ENCODE measurements around the gene PIK3CG.

PIK3CG gene

GRCh38 chr7:106858618-106859532, 6.2 kb upstream of the PIK3CG start:
- DNase-seq (ENCODE audit: low read depth, low spot score) = no peak
- H3K4me3 ChIP-seq (ENCODE audit: insufficient read length, low read depth) = no peak overlapping the region
- TF ChIP-seq SUZ12 (IDR thresholded peaks at IDR 0.05; ENCODE audit: extremely low read depth, insufficient read depth, insufficient read length) (no peak), ZNF274 (IDR thresholded peaks at IDR 0.05; ENCODE audit: low read depth, low read length) (no peak), YY1 (IDR thresholded peaks at IDR 0.05; ENCODE audit: insufficient read depth, insufficient read length) (no peak)

GRCh38 chr7:106862317-106863089, 2.6 kb upstream of the PIK3CG start:
- Histone ChIP-seq H3K4me1 (ENCODE audit: insufficient read depth, insufficient read length) (no peaks in the 10 kb centered on the region), H3K9ac (ENCODE audit: insufficient read length, low read depth) (no peak overlapping the region), H3K36me3 (ENCODE audit: insufficient read depth, insufficient read length, low read length) (no peaks in the 10 kb centered on the region), H3K9me3 (ENCODE audit: insufficient read depth, low read length) (peaks cover 8% of the 10 kb centered on the region; the same call in 1 of the 2 replicates), H3K27me3 (ENCODE audit: insufficient read depth, insufficient read length) (no peaks in the 10 kb centered on the region), H3K4me3 (ENCODE audit: insufficient read length, low read depth) (no peak overlapping the region)
- no peak for DNase-seq (ENCODE audit: low read depth, low spot score)
- TF ChIP-seq SUZ12 (IDR thresholded peaks at IDR 0.05; ENCODE audit: extremely low read depth, insufficient read depth, insufficient read length) (no peak), ZNF274 (IDR thresholded peaks at IDR 0.05; ENCODE audit: low read depth, low read length) (no peak), YY1 (IDR thresholded peaks at IDR 0.05; ENCODE audit: insufficient read depth, insufficient read length) (no peak)

More at GRCh38 chr7:106858618-106859532, 6.2 kb upstream of the PIK3CG start:
- Histone ChIP-seq H3K9me3 (ENCODE audit: insufficient read depth, low read length) (peaks cover 8% of the 10 kb centered on the region; the same call in 1 of the 2 replicates), H3K4me1 (ENCODE audit: insufficient read depth, insufficient read length) (no peaks in the 10 kb centered on the region), H3K9ac (ENCODE audit: insufficient read length, low read depth) (no peak overlapping the region), H3K27me3 (ENCODE audit: insufficient read depth, insufficient read length) (no peaks in the 10 kb centered on the region), H3K36me3 (ENCODE audit: insufficient read depth, insufficient read length, low read length) (no peaks in the 10 kb centered on the region)

GRCh38 chr7:106863274-106863997, 1.6 kb upstream of the PIK3CG start:
- TF ChIP-seq YY1 (IDR thresholded peaks at IDR 0.05; ENCODE audit: insufficient read depth, insufficient read length) (no peak), SUZ12 (IDR thresholded peaks at IDR 0.05; ENCODE audit: extremely low read depth, insufficient read depth, insufficient read length) (no peak), ZNF274 (IDR thresholded peaks at IDR 0.05; ENCODE audit: low read depth, low read length) (no peak)
- no peak overlapping the region for H3K4me3 ChIP-seq (ENCODE audit: insufficient read length, low read depth)
- peaks cover 6% of the 10 kb centered on the region; the same call in 1 of the 2 replicates for H3K9me3 ChIP-seq (ENCODE audit: insufficient read depth, low read length)
- H3K9ac ChIP-seq (ENCODE audit: insufficient read length, low read depth) = no peak overlapping the region
- no peaks in the 10 kb centered on the region for H3K27me3 ChIP-seq (ENCODE audit: insufficient read depth, insufficient read length)
- no peaks in the 10 kb centered on the region for H3K36me3 ChIP-seq (ENCODE audit: insufficient read depth, insufficient read length, low read length)
- H3K4me1 ChIP-seq (ENCODE audit: insufficient read depth, insufficient read length) = no peaks in the 10 kb centered on the region
- no peak for DNase-seq (ENCODE audit: low read depth, low spot score)

GRCh38 chr7:106864298-106865081, 592 bp upstream of the PIK3CG start:
- Histone ChIP-seq H3K27me3 (ENCODE audit: insufficient read depth, insufficient read length) (no peaks in the 10 kb centered on the region), H3K9me3 (ENCODE audit: insufficient read depth, low read length) (no peaks in the 10 kb centered on the region), H3K36me3 (ENCODE audit: insufficient read depth, insufficient read length, low read length) (no peaks in the 10 kb centered on the region), H3K4me3 (ENCODE audit: insufficient read length, low read depth) (no peak overlapping the region), H3K4me1 (ENCODE audit: insufficient read depth, insufficient read length) (no peaks in the 10 kb centered on the region), H3K9ac (ENCODE audit: insufficient read length, low read depth) (no peak overlapping the region)
- DNase-seq (ENCODE audit: low read depth, low spot score) = no peak
- no peak for TF ChIP-seq SUZ12 (IDR thresholded peaks at IDR 0.05; ENCODE audit: extremely low read depth, insufficient read depth, insufficient read length)
- TF ChIP-seq YY1 (IDR thresholded peaks at IDR 0.05; ENCODE audit: insufficient read depth, insufficient read length) = no peak
- no peak for TF ChIP-seq ZNF274 (IDR thresholded peaks at IDR 0.05; ENCODE audit: low read depth, low read length)

- Histone ChIP-seq H3K27me3 (ENCODE audit: insufficient read depth, insufficient read length) (no peaks in the 10 kb centered on the region), H3K4me3 (ENCODE audit: insufficient read length, low read depth) (no peak overlapping the region), H3K4me1 (ENCODE audit: insufficient read depth, insufficient read length) (no peaks in the 10 kb centered on the region), H3K9me3 (ENCODE audit: insufficient read depth, low read length) (no peaks in the 10 kb centered on the region), H3K9ac (ENCODE audit: insufficient read length, low read depth) (no peak overlapping the region), H3K36me3 (ENCODE audit: insufficient read depth, insufficient read length, low read length) (no peaks in the 10 kb centered on the region)
- DNase-seq (ENCODE audit: low read depth, low spot score) = no peak
- TF ChIP-seq YY1 (IDR thresholded peaks at IDR 0.05; ENCODE audit: insufficient read depth, insufficient read length) (no peak), ZNF274 (IDR thresholded peaks at IDR 0.05; ENCODE audit: low read depth, low read length) (no peak), SUZ12 (IDR thresholded peaks at IDR 0.05; ENCODE audit: extremely low read depth, insufficient read depth, insufficient read length) (no peak)
Measured at GRCh38 chr7:106866298-106867281, 1.5 kb downstream of the PIK3CG start.

Measured in NT2/D1 (cell line).